GM19023 (cell line): ENCODE data around the gene KIF24.
"Not testable (repeated sequence)": the region's sequence is repeated elsewhere in the genome, so short reads cannot be mapped to it uniquely, and the experiment has no call there.

Source experiments
- ATAC-seq: cut with Tn5 transposase; IDR thresholded peaks from one replicate; pipeline ENCODE4 v1.9.1; 2021; ENCODE audit warnings: mild to moderate bottlenecking, moderate library complexity; ENCODE audit not compliant: unreplicated experiment

The KIF24 gene

DNA sequence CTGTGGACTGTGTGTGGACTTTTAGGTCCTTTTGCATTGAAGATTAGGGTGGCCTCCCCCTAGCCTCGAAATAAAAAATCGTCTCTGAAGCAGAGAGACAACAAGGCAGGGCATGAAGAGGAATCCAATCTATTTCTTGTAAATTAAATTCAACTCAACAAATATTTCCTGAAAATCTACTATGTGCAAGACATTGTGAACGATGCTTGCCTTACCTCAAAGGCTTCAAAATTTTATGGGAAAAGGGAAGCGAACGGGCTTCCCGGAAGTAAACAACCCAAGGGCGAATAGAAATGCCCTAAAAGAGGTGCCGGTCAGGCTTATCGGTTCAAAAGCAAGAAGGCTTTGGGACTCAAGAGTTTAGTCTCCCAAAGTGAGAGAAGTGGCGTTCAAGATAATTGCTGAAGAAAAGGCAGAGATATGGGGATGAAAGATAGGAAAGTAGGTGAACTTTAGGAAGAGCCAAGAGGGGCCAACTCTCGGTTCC is 525 bp downstream of the KIF24 start:
- ATAC-seq: no peak

DNA sequence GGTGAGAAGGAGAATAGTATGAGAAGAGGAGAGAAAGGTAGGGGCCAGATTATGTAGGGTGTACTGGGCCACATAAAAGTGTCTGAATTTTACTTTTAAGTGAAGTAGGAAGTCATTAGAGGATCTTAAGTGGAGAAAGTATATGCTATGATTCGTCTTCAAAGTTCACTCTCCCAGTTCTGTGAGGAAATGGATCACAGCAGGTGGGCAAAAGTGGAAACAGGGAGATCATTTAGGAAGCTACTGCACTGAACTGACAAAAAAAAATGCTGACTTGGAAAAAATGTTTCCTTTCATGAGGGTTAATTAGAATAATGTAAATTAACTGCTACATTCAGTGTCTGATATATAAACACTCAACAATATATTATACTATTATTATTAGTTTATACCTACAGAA is 2.4 kb downstream of the KIF24 start:
- no peak for ATAC-seq

GRCh38 chr9:34322899-34323591 is 6.0 kb downstream of the KIF24 start:
- no peak for ATAC-seq

GRCh38 chr9:34321451-34321850 is 7.6 kb downstream of the KIF24 start:
- ATAC-seq: no peak

GRCh38 chr9:34318163-34318790 is 10.8 kb downstream of the KIF24 start:
- no peak for ATAC-seq

DNA sequence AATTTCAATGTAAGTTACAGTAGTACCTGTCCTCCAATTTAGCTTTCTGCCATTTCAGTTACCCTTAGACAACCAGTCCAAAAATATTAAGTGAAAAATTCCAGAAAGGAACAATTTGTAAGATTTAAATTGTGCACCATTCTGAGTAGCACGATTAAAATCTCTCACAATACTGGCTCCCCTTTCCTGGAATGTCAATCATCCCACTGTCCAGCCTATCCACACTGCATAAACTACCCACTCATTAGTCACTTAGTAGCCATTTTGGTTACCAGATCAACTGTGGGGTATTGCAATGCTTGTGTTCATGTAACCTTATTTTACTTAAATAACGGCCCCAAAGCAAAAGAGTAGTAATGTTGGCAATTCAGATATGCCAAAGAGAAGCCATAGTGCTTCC is 11.6 kb downstream of the KIF24 start:
- ATAC-seq: no peak

DNA sequence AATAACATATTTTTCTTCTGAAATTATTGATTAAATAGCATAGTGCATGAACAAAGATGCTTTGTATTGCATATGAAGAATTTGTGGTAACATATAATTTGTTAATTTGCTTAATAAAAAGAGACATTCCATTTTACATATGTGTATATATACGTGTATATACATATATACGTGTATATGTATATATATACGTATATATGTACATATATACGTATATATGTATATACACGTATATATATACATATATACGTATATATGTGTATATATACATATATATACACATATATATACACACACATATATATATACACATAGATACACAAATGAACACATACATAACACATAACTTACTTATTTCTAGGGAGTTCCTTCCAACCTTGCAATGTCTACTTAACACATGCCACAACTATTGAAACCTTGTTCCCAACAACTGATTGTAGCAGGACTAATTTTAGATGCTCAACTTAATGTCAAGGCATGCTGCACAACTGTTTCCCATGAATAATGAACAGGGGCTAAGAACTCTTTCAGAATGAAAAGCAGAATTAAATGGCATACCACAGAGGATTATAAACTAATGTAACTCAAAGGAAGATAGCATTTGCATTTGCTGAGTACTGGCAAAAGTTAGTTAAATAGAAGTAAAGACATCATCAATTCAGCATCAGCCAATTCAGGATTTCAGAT is 17.4 kb downstream of the KIF24 start:
- ATAC-seq: no peak

DNA sequence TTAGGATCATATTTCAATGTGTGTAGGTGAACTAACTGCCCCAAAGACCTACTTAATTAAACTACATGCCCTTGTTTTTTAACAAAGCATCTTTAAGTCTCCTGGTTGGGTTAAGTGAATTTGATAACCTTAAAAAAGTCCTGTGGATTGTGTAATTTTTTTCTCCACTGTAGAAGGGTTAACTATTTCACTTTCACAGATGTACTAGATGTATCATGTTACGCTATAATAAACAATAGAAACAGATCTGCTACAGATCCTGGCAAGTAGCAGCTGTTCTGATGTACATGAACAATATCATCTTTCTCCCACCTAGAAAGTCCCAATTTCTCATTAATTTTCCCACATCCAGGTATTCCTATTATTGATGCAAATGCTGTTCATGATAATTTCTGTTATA is 18.9 kb downstream of the KIF24 start:
- ATAC-seq: no peak

DNA sequence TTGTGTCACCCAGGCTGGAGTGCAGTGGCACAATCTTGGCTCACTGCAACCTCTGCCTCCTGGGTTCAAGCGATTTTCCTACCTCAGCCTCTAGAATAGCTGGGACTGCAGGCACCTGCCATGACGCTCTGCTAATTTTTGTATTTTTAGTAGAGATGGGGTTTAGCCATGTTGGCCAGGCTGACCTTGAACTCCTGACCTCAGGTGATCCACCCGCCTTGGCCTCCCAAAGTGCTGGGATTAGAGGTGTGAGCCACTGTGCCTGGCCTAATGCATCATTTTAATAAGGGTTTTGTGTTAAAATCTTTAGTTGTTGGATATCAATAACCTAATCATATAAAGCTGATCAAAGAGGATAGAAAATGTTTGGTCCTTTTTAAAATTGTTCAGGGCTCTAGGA is 20.8 kb downstream of the KIF24 start:
- not testable (repeated sequence) for ATAC-seq

GRCh38 chr9:34301064-34301463 is 28.0 kb downstream of the KIF24 start:
- not testable (repeated sequence) for ATAC-seq

- ATAC-seq: no peak
These were observed 36.5 kb downstream of the KIF24 start for GRCh38 chr9:34292552-34292951.

GRCh38 chr9:34291423-34291822 is 37.6 kb downstream of the KIF24 start:
- ATAC-seq: no peak

DNA sequence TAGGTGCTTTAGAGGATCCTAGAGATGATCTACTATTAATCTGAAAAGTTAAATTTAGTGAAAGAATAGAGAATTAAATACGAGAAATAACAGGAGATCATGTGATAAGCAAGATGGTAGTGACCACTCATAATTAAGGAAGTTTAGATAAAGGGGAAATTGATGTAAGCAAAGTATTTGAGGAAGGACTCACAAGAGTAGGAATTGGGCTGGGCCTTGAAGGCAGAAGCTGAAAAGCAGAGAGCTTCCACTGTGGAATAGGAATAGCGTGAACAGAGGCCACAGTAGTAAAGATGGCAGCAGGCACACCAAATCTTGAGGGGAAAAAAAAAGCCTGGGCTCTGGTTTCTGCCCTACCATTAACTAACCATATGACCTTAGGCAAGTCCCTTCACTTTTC is 38.0 kb downstream of the KIF24 start:
- ATAC-seq: no peak

- no peak for ATAC-seq
These were observed 39.9 kb downstream of the KIF24 start for GRCh38 chr9:34289159-34289558.

DNA sequence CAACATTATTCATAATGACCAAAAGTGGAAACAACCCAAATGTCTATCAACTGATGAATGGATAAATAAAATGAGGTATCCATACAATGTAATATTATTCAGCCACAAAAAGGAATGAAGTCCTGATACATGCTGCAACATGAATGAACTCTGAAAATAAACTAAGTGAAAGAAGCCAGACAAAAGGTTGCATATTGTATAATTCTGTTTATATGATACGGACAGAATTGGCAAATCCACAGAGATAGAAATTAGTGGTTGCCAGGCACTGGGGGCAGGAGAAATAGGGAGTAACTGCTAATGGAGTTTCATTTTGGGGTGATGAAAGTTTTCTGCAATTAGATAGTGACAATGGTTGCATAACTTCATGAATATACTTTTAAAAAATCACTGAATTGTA is 47.0 kb downstream of the KIF24 start:
- ATAC-seq: no peak

DNA sequence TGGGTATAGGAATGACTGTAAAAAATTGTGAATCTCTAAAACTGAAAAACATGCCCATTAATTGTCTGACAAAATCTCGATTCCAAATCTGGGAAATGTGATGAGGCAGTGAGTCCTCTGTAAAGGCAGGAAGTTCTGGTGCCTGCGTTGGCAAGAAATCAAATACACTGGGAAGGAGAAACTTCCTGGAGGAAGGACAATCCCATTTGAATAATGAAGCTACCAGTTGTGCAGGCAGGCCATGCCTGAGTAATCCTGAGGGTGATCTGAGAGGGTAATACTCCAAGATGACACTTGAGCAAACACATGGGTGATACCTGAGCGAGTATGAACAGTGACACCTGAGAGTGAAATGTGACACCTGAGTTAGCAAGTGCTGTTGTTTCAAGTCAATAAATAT is 49.7 kb downstream of the KIF24 start:
- no peak for ATAC-seq
